GM23338 (cell line): ENCODE results near the gene CCDC60. TPM values are rescaled to one million over a fixed set of nuclear protein-coding genes. Genes with fewer than 3 reads are reported as not detected.

Experiments
- ATAC-seq: fragments of 200-7000 bp; cut with Tn5 transposase; 3 replicates; pipeline ENCODE4 v1.9.1; 2020
- DNase-seq: peaks from one replicate; pipeline ENCODE4 v3.0.0-alpha.2; 2015; ENCODE audit warnings: low spot score
- H2AFZ ChIP-seq: fragments of 200-600 bp; sonication (generic); 2 replicates; pipeline ENCODE4 v1.8.0; 2016; ENCODE audit warnings: antibody characterized with exemption, mild to moderate bottlenecking, moderate library complexity
- H3F3A ChIP-seq: fragments of 200-600 bp; sonication (generic); replicated peaks from 2 replicates; pipeline ENCODE4 v1.8.0; 2017; ENCODE audit warnings: antibody characterized with exemption, mixed run types, low read depth
- H3K27ac ChIP-seq: fragments of 200-600 bp; sonication (generic); 2 replicates; pipeline ENCODE4 v1.6.1; 2016; ENCODE audit warnings: low read depth
- H3K27me3 ChIP-seq: fragments of 200-600 bp; sonication (generic); 2 replicates; pipeline ENCODE4 v1.8.0; 2016; ENCODE audit warnings: mild to moderate bottlenecking, mixed run types, moderate library complexity; ENCODE audit not compliant: insufficient read depth
- H3K36me3 ChIP-seq: fragments of 200-600 bp; sonication (generic); 2 replicates; pipeline ENCODE4 v1.8.0; 2016; ENCODE audit warnings: mild to moderate bottlenecking; ENCODE audit not compliant: insufficient read depth
- H3K4me1 ChIP-seq: fragments of 200-600 bp; sonication (generic); 2 replicates; pipeline ENCODE4 v1.8.0; 2016; ENCODE audit warnings: mild to moderate bottlenecking, moderate library complexity; ENCODE audit not compliant: insufficient read depth
- H3K4me2 ChIP-seq: fragments of 200-600 bp; sonication (generic); 2 replicates; pipeline ENCODE4 v1.7.1; 2017; ENCODE audit warnings: mixed run types
- H3K4me3 ChIP-seq: fragments of 200-600 bp; sonication (generic); 2 replicates; pipeline ENCODE4 v1.6.1; 2016; ENCODE audit warnings: mixed run types
- H3K79me2 ChIP-seq: fragments of 200-600 bp; sonication (generic); replicated peaks from 2 replicates; pipeline ENCODE4 v1.8.0; 2017; ENCODE audit warnings: mild to moderate bottlenecking; ENCODE audit not compliant: insufficient read depth
- H3K9me2 ChIP-seq: fragments of 200-600 bp; sonication (generic); 2 replicates; pipeline ENCODE4 v1.8.0; 2017; ENCODE audit not compliant: insufficient read depth
- H4K20me1 ChIP-seq: fragments of 200-600 bp; sonication (generic); replicated peaks from 2 replicates; pipeline ENCODE4 v1.8.0; 2017; ENCODE audit warnings: mild to moderate bottlenecking; ENCODE audit not compliant: insufficient read depth
- H3K27ac Mint-ChIP-seq: 2 replicates; pipeline ENCODE4 v1.8.0; 2020; ENCODE audit warnings: inconsistent platforms, mild to moderate bottlenecking, moderate library complexity, mixed read lengths
- H3K27me3 Mint-ChIP-seq: 3 replicates; pipeline ENCODE4 v1.8.0; 2022; ENCODE audit warnings: low read depth, mild to moderate bottlenecking, moderate library complexity, mixed read lengths, inconsistent platforms; ENCODE audit not compliant: insufficient read depth, poor library complexity
- H3K36me3 Mint-ChIP-seq: 3 replicates; pipeline ENCODE4 v1.8.0; 2021; ENCODE audit warnings: low read depth, mild to moderate bottlenecking, inconsistent platforms, moderate library complexity, mixed read lengths
- H3K4me1 Mint-ChIP-seq: 3 replicates; pipeline ENCODE4 v1.8.0; 2020; ENCODE audit warnings: mild to moderate bottlenecking, inconsistent platforms, mixed read lengths
- H3K4me3 Mint-ChIP-seq: 3 replicates; pipeline ENCODE4 v1.8.0; 2021; ENCODE audit warnings: moderate library complexity, mild to moderate bottlenecking, inconsistent platforms, mixed read lengths
- H3K9me3 Mint-ChIP-seq: 3 replicates; pipeline ENCODE4 v1.8.0; 2020; ENCODE audit warnings: moderate library complexity, mild to moderate bottlenecking, inconsistent platforms, mixed read lengths
- CREB1 ChIP-seq: fragments of 250-450 bp; sonication (Bioruptor Pico); IDR thresholded peaks from 2 replicates; pipeline ENCODE4 v1.5.0; 2020; ENCODE audit warnings: low read depth, mild to moderate bottlenecking, moderate library complexity
- EZH2 ChIP-seq: fragments of 200-600 bp; sonication (generic); IDR thresholded peaks from one replicate; pipeline ENCODE4 v1.8.0; 2017; ENCODE audit warnings: antibody characterized with exemption, mild to moderate bottlenecking, low read depth; ENCODE audit not compliant: unreplicated experiment
- JUNB ChIP-seq: IDR thresholded peaks from one replicate; pipeline ENCODE4 v1.6.1; 2016; ENCODE audit warnings: antibody characterized with exemption; ENCODE audit not compliant: unreplicated experiment
- NANOG ChIP-seq: IDR thresholded peaks from 2 replicates; pipeline ENCODE4 v1.6.1; 2016; ENCODE audit warnings: antibody characterized with exemption, borderline replicate concordance
- POLR2AphosphoS5 ChIP-seq: IDR thresholded peaks from 2 replicates; pipeline ENCODE4 v1.6.1; 2016; ENCODE audit warnings: antibody characterized with exemption, low read depth
- ZNF114 ChIP-seq: fragments of 250-450 bp; sonication (Bioruptor Pico); IDR thresholded peaks from 2 replicates; pipeline ENCODE4 v1.5.0; 2020; ENCODE audit warnings: mild to moderate bottlenecking, moderate library complexity
- ZNF331 ChIP-seq: fragments of 250-450 bp; sonication (Bioruptor Pico); IDR thresholded peaks from 2 replicates; pipeline ENCODE4 v1.5.0; 2020; ENCODE audit warnings: low read depth, mild to moderate bottlenecking, moderate library complexity
- polyA plus RNA-seq: library from polyadenylated mRNA; unstranded; fragments of >200 nt; fragmentation: Nextera tagmentation; extraction: Ambion mirVana; gene quantifications from 2 replicates; pipeline ENCODE4 v1.2.1, GENCODE V29; 2016
- total RNA-seq: library from RNA; depleted of rRNA; stranded (reverse); fragments of >200 nt; shearing (Covaris generic); gene quantifications from 2 replicates; pipeline ENCODE4 v1.2.3, GENCODE V29; 2014
- TF ChIP-seq, protein P1 (sequence below): fragments of 250-450 bp; sonication (Bioruptor Pico); IDR thresholded peaks from 2 replicates; pipeline ENCODE4 v1.5.0; 2020; ENCODE audit warnings: mild to moderate bottlenecking, moderate library complexity

The CCDC60 gene
- total and polyA plus RNA-seq, 2 experiments from 2014 or later: 0.53 TPM; not detected in 1

DNA sequence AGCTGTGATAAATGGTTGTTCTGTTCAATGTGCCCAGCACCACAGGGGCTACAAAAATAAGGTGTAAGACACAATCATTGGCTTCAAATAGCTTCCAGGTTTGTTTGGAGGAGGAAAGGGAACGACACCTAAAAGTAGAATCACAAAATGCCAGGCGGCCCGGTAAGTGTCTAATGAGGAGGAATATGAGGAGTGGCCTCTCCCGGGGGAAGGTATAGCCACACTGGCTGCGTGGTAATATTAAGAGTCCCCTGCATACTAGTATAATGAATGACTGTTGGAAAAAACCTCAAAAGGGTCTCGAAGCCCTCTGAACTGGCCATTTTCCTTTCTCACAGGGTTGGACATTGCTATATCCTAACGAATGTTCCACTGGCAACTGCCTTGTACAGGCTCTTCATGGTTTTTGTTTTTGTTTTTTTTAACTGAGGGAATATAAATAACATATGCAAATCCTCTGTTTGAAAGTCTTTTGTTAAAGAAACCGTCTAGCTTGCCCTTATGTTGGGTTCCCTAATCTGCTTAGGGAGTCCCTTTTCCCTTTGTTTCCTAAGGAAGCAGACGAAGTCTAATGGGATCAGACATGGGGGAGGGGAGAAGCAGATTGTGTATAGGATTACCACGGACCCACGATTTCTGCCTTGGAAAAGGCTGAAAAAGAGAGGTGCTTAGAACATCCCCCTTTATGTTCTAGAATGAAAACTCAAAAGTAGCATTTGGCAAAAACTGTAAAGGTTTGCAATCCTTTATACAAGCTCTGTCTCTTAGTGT is 4.2 kb downstream of the CCDC60 start:
- Histone ChIP-seq H2AFZ (no peak overlapping the region), H3K79me2 (no peaks in the 10 kb centered on the region), H3K4me3 (no peak overlapping the region), H3K9me2 (no peaks in the 10 kb centered on the region; the same call in 1 of the 2 replicates), H3F3A (no peaks in the 10 kb centered on the region), H3K4me2 (no peak overlapping the region), H3K4me1 (peaks cover 10% of the 10 kb centered on the region), H3K36me3 (no peaks in the 10 kb centered on the region), H3K27ac (no peak overlapping the region), H3K27me3 (peaks cover 69% of the 10 kb centered on the region), H4K20me1 (peaks cover 2% of the 10 kb centered on the region; the same call in 1 of the 2 replicates)
- H3K9me3 Mint-ChIP-seq: no peaks in the 10 kb centered on the region; the same call in 1 of the 3 replicates
- no peak overlapping the region for H3K27ac Mint-ChIP-seq
- H3K27me3 Mint-ChIP-seq: peaks cover 71% of the 10 kb centered on the region
- no peak overlapping the region for H3K4me3 Mint-ChIP-seq
- ATAC-seq: peak; percentile 66
- no peaks in the 10 kb centered on the region for H3K36me3 Mint-ChIP-seq
- peak; percentile 70 for DNase-seq
- peaks cover 16% of the 10 kb centered on the region for H3K4me1 Mint-ChIP-seq
- TF ChIP-seq JUNB (no peak), ZNF114 (CRISPR knock-in tag) (no peak), NANOG (no peak), ZNF331 (CRISPR knock-in tag) (no peak), CREB1 (CRISPR knock-in tag) (no peak), POLR2AphosphoS5 (peak; percentile 25; the same call in 1 of the 2 replicates), EZH2 (no peak)
- TF ChIP-seq, protein P1, sequence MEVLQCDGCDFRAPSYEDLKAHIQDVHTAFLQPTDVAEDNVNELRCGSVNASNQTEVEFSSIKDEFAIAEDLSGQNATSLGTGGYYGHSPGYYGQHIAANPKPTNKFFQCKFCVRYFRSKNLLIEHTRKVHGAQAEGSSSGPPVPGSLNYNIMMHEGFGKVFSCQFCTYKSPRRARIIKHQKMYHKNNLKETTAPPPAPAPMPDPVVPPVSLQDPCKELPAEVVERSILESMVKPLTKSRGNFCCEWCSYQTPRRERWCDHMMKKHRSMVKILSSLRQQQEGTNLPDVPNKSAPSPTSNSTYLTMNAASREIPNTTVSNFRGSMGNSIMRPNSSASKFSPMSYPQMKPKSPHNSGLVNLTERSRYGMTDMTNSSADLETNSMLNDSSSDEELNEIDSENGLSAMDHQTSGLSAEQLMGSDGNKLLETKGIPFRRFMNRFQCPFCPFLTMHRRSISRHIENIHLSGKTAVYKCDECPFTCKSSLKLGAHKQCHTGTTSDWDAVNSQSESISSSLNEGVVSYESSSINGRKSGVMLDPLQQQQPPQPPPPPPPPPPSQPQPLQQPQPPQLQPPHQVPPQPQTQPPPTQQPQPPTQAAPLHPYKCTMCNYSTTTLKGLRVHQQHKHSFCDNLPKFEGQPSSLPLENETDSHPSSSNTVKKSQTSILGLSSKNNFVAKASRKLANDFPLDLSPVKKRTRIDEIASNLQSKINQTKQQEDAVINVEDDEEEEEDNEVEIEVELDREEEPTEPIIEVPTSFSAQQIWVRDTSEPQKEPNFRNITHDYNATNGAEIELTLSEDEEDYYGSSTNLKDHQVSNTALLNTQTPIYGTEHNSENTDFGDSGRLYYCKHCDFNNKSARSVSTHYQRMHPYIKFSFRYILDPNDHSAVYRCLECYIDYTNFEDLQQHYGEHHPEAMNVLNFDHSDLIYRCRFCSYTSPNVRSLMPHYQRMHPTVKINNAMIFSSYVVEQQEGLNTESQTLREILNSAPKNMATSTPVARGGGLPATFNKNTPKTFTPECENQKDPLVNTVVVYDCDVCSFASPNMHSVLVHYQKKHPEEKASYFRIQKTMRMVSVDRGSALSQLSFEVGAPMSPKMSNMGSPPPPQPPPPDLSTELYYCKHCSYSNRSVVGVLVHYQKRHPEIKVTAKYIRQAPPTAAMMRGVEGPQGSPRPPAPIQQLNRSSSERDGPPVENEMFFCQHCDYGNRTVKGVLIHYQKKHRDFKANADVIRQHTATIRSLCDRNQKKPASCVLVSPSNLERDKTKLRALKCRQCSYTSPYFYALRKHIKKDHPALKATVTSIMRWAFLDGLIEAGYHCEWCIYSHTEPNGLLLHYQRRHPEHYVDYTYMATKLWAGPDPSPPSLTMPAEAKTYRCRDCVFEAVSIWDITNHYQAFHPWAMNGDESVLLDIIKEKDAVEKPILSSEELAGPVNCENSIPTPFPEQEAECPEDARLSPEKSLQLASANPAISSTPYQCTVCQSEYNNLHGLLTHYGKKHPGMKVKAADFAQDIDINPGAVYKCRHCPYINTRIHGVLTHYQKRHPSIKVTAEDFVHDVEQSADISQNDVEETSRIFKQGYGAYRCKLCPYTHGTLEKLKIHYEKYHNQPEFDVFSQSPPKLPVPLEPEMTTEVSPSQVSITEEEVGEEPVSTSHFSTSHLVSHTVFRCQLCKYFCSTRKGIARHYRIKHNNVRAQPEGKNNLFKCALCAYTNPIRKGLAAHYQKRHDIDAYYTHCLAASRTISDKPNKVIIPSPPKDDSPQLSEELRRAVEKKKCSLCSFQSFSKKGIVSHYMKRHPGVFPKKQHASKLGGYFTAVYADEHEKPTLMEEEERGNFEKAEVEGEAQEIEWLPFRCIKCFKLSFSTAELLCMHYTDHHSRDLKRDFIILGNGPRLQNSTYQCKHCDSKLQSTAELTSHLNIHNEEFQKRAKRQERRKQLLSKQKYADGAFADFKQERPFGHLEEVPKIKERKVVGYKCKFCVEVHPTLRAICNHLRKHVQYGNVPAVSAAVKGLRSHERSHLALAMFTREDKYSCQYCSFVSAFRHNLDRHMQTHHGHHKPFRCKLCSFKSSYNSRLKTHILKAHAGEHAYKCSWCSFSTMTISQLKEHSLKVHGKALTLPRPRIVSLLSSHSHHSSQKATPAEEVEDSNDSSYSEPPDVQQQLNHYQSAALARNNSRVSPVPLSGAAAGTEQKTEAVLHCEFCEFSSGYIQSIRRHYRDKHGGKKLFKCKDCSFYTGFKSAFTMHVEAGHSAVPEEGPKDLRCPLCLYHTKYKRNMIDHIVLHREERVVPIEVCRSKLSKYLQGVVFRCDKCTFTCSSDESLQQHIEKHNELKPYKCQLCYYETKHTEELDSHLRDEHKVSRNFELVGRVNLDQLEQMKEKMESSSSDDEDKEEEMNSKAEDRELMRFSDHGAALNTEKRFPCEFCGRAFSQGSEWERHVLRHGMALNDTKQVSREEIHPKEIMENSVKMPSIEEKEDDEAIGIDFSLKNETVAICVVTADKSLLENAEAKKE (CRISPR knock-in tag): no peak
